Vagina (tissue), 2 donors: ENCODE results near the gene KIF26A. TPM values are rescaled to one million over a fixed set of nuclear protein-coding genes. Genes with fewer than 3 reads are reported as not detected.
"Not testable (repeated sequence)": the region's sequence is repeated elsewhere in the genome, so short reads cannot be mapped to it uniquely, and the experiment has no call there.

Experiments
- DNase-seq, 2 donors: peaks; one replicate each; pipeline ENCODE4 v3.0.0-alpha.2; 2017; ENCODE audit errors: extremely low spot score in 2 of 2
- H3K27ac ChIP-seq: fragments of 200-600 bp; sonication (generic); one replicate; pipeline ENCODE4 v1.5.1; 2019
- H3K27me3 ChIP-seq: fragments of 200-600 bp; sonication (generic); one replicate; pipeline ENCODE4 v1.5.1; 2019
- H3K36me3 ChIP-seq, 2 donors: fragments of 200-600 bp; sonication (generic); one replicate each; pipeline ENCODE4 v1.5.1; 2017 to 2019
- H3K4me1 ChIP-seq: fragments of 200-600 bp; sonication (generic); one replicate; pipeline ENCODE4 v1.5.1; 2019
- H3K4me3 ChIP-seq, 2 donors: fragments of 200-600 bp; sonication (generic); 1 replicate in 1 of 2; 2 replicates in 1 of 2; pipeline ENCODE4 v1.5.1; 2016 to 2019
- H3K9me3 ChIP-seq: fragments of 200-600 bp; sonication (generic); one replicate; pipeline ENCODE4 v1.5.1; 2019
- CTCF ChIP-seq, 3 experiments: fragments of 450-650 bp in 2 of 3; fragments of 200-600 bp in 1 of 3; sonication (generic) in 1 of 3; IDR thresholded peaks; one replicate each; pipeline ENCODE4 v1.5.1; 2017 to 2019; ENCODE audit warnings: antibody characterized with exemption in 3 of 3, mild to moderate bottlenecking in 2 of 3, moderate library complexity in 2 of 3
- POLR2A ChIP-seq, 2 donors: fragments of 450-650 bp; IDR thresholded peaks; one replicate each; pipeline ENCODE4 v1.6.1; 2017; ENCODE audit warnings: antibody characterized with exemption in 2 of 2, mild to moderate bottlenecking in 2 of 2, moderate library complexity in 2 of 2
- POLR2AphosphoS5 ChIP-seq, 2 donors: sonication (generic); formaldehyde crosslinking; IDR thresholded peaks; one replicate each; pipeline ENCODE4 v1.9.0; 2017; ENCODE audit warnings: antibody characterized with exemption in 2 of 2, mild to moderate bottlenecking in 2 of 2, low read depth in 1 of 2; ENCODE audit not compliant: insufficient read depth in 1 of 2
- intact Hi-C: fragments of 100-400 bp; cut with DNase I; formaldehyde crosslinking; loops from one replicate; pipeline ENCODE4 v1.15.1; 2023
- total RNA-seq: library from RNA; depleted of rRNA; stranded (reverse); fragments of >200 nt; gene quantifications from one replicate; pipeline ENCODE4 v1.2.3, GENCODE V29; 2016

KIF26A gene
- total RNA-seq, 1 donor from 2014 or later = 2.7 TPM

DNA sequence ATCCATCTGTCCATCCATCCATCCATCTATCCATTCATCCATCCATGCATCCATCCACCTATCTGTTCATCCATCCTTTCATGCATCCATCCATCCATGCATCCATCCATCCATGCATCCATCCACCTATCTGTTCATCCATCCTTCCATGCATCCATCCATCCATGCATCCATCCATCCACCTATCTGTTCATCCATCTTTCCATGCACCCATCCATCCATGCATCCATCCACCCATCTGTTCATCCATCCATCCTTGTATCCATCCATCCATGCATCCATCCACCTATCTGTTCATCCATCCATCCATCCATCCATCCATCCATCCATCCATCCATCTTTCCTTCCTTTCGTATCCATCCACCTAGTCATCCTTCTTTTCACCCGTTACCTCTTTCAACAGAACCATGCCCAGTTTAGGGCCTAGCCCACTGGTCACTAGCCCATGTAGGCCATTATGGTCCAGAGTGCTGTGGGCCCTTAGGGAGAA, 66.3 kb downstream of the KIF26A start:
- TF ChIP-seq CTCF (IDR thresholded peaks at IDR 0.05) (no peak), POLR2A (IDR thresholded peaks at IDR 0.05) (no peak), POLR2AphosphoS5 (IDR thresholded peaks at IDR 0.05; ENCODE audit: insufficient read depth in 1 of 2, low read depth in 1 of 2) (no peak)
- intact Hi-C loops = no loop called here
- Histone ChIP-seq H3K4me1 (no peaks in the 10 kb centered on the region), H3K36me3 (no peaks in the 10 kb centered on the region), H3K9me3 (no peaks in the 10 kb centered on the region), H3K27me3 (no peaks in the 10 kb centered on the region), H3K4me3 (no peak overlapping the region), H3K27ac (no peak overlapping the region)
- no peak for DNase-seq

DNA sequence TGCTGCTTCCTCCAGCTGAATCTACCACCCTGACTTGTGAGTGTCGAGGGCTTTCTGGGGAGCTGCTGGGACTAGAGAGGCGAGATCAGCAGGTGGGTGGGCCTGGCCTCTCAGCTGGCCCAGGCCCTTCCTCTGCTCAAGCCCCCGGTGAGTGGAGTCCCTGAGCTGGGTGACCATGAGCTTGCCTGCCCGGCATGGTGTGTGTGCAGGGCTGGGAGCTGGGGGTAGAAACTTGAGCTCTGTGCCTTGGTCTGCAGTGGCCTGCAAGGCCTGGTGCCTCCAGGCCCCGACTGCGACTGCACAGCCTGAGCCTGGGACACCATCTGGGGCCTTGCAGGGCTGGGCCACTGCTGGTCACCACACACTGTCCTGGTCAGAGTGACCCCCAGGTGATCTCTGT, 67.4 kb downstream of the KIF26A start:
- Histone ChIP-seq H3K4me3 (no peak overlapping the region), H3K9me3 (no peaks in the 10 kb centered on the region), H3K27ac (no peak overlapping the region), H3K27me3 (no peaks in the 10 kb centered on the region), H3K36me3 (no peaks in the 10 kb centered on the region), H3K4me1 (no peaks in the 10 kb centered on the region)
- TF ChIP-seq POLR2A (IDR thresholded peaks at IDR 0.05) = no peak
- TF ChIP-seq CTCF (IDR thresholded peaks at IDR 0.05) = no peak
- TF ChIP-seq POLR2AphosphoS5 (IDR thresholded peaks at IDR 0.05; ENCODE audit: insufficient read depth in 1 of 2, low read depth in 1 of 2) = no peak
- intact Hi-C loops = no loop called here
- no peak for DNase-seq

DNA sequence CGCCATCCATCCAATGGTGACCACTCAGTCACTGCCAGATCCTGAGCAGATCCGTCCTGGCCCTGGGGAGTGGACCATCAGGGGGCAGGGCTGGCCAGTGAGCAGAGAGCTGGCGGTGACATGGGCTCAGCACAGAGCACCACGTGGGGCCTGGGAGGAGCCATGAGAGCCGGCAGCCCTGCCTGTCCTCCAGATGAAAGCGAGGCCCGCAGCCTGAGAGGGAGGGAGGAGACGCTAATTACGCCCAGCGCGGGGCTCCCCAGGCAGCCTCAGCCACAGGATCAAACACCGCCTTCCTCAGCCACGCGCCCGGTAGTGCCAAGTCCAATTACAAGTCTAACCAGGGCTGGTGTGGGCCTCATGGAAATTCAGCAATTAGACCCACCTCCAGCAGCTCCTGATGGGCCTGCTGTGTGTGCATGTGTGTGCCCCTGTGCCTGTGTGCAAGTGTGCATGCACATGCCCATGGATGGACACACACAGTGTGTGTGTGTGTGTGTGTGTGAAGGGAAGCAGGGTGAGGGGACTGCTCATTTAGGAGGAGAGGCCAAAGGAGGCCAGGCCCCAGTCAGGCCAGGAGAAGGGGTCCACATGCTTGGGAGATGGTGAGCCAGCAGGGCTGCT, 68.0 kb downstream of the KIF26A start:
- intact Hi-C loops = no loop called here

DNA sequence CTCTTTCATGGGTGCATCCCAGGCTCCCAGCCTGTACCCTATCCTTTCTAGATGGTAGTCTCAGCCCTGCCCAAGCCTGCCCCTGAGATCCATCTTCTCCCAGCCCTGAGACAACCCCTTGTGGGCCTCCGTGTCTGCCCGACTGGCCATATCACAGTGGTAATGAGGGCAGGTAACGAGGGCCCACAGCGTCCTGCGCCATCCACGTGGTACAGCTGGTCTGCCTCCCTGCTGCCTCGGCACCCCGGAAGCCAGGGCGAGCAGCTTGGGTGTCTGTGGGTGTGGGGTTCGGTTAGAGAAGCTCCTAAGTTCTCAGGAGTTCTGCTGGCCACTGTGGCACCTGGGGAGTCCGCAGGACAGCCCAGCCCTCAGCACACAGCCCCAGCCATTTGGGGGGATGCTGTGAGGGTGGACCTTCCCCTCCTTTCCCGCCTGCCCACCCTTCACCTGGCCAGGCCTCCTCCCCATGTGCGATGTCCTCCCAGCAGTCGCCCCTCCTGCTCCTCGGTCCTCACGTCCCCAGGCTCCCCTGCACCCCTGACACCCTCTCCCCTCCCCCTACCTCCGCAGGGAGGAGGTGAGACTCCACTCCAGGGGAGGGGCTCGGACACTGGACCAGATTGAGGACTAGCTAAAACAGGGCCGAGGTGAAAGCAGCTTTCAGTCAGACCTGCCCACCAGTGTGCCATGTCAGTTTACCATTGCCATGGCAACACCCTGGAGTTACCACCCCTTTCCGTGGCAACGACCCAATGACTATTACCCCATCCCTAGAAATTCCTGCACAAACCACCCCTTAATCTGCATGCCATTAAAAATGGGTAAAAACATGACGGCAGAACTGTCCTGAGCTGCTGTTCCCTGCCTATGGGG, 69.0 kb downstream of the KIF26A start:
- H3K36me3 ChIP-seq = no peaks in the 10 kb centered on the region
- no peak overlapping the region for H3K4me3 ChIP-seq
- H3K27ac ChIP-seq = no peak overlapping the region
- no peaks in the 10 kb centered on the region for H3K9me3 ChIP-seq
- intact Hi-C loops = no loop called here
- no peak for TF ChIP-seq POLR2AphosphoS5 (IDR thresholded peaks at IDR 0.05; ENCODE audit: insufficient read depth in 1 of 2, low read depth in 1 of 2)
- no peak for TF ChIP-seq CTCF (IDR thresholded peaks at IDR 0.05)
- TF ChIP-seq POLR2A (IDR thresholded peaks at IDR 0.05) = no peak
- H3K27me3 ChIP-seq = no peaks in the 10 kb centered on the region
- H3K4me1 ChIP-seq = no peaks in the 10 kb centered on the region
- DNase-seq = no peak

More for the DNA sequence above, 68.0 kb downstream of the KIF26A start:
- DNase-seq = no peak
- no peaks in the 10 kb centered on the region for H3K4me1 ChIP-seq
- H3K36me3 ChIP-seq = no peaks in the 10 kb centered on the region
- TF ChIP-seq POLR2A (IDR thresholded peaks at IDR 0.05) (no peak), POLR2AphosphoS5 (IDR thresholded peaks at IDR 0.05; ENCODE audit: insufficient read depth in 1 of 2, low read depth in 1 of 2) (no peak), CTCF (IDR thresholded peaks at IDR 0.05) (no peak)
- no peak overlapping the region for H3K4me3 ChIP-seq
- H3K27ac ChIP-seq = no peak overlapping the region
- no peaks in the 10 kb centered on the region for H3K9me3 ChIP-seq
- H3K27me3 ChIP-seq = no peaks in the 10 kb centered on the region

- DNase-seq, H3K27me3 ChIP-seq, H3K36me3 ChIP-seq, H3K4me1 ChIP-seq, H3K9me3 ChIP-seq, intact Hi-C loops, H3K27ac ChIP-seq, H3K4me3 ChIP-seq: not testable (repeated sequence)
Measured at GRCh38 chr14:104208015-104208295, 69.6 kb downstream of the KIF26A start.

DNA sequence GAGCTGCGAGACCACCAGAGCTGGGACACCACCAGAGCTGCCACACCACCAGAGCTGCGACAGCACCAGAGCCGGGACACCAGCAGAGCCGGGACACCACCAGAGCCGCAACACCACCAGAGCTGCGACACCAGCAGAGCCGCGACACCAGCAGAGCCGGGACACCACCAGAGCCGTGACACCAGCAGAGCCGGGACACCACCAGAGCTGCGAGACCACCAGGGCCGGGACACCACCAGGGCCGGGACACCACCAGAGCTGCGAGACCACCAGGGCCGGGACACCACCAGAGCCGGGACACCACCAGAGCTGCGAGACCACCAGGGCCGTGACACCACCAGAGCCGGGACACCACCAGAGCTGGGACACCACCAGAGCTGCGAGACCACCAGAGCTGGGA, 69.9 kb downstream of the KIF26A start:
- H3K36me3 ChIP-seq, H3K27me3 ChIP-seq, DNase-seq, H3K9me3 ChIP-seq, H3K4me3 ChIP-seq, H3K4me1 ChIP-seq, intact Hi-C loops, H3K27ac ChIP-seq: not testable (repeated sequence)

- H3K4me1 ChIP-seq, DNase-seq, H3K27ac ChIP-seq, H3K9me3 ChIP-seq, H3K4me3 ChIP-seq, H3K27me3 ChIP-seq, intact Hi-C loops, H3K36me3 ChIP-seq: not testable (repeated sequence)
Measured at GRCh38 chr14:104209071-104209470, 70.7 kb downstream of the KIF26A start.
